K562 (cell line): ENCODE results near the gene C14orf180. TPM values are rescaled to one million over a fixed set of nuclear protein-coding genes. Genes with fewer than 3 reads are reported as not detected.

Experiments used
- ATAC-seq: fragments of 200-7000 bp; cut with Tn5 transposase; 3 replicates; pipeline ENCODE4 v1.9.1; 2020; ENCODE audit warnings: moderate library complexity
- BruUV-seq: library from RNA; stranded (reverse); fragments of 400-500 nt; replicated peaks from 2 replicates; lab custom pipeline; 2021; lab: Mats Ljungman, UMichigan
- CTCF ChIA-PET: fragments of 300-600 bp; formaldehyde crosslinking; extraction: SDS; loops from one replicate; lab custom pipeline; 2021; ENCODE audit warnings: low intra/inter-chr PET ratio; lab: Yijun Ruan, JAX
- POLR2A ChIA-PET: fragments of 300-600, 350-650 bp; sonication (Branson Sonifier 250); formaldehyde crosslinking; extraction: SDS; loops from one replicate; lab custom pipeline; 2021; ENCODE audit warnings: antibody characterized with exemption, inconsistent platforms; lab: Yijun Ruan, JAX
- DNase-seq, 4 experiments: peaks; one replicate each; pipeline versions ENCODE4 v3.0.0 to v3.0.0-alpha.2; 2011 to 2018; ENCODE audit warnings: low spot score in 3 of 4, mixed read lengths in 3 of 4; ENCODE audit errors: extremely low read depth in 1 of 4
- FAIRE-seq: peaks from 2 replicates; lab custom pipeline; 2011; peaks lifted over from hg19 to GRCh38; lab: Jason Lieb, UNC
- H2AFZ ChIP-seq: 2 replicates; pipeline ENCODE4 v1.6.0; 2011; ENCODE audit warnings: low read depth, low read length, control low read depth, inconsistent platforms
- H3K27ac ChIP-seq: fragments of 200-600 bp; 3 replicates; pipeline ENCODE4 v1.8.0; 2011; ENCODE audit warnings: low read depth, mild to moderate bottlenecking, control low read depth, inconsistent platforms, low read length, moderate library complexity, mixed read lengths; ENCODE audit errors: extremely low read depth
- H3K27me3 ChIP-seq, 2 experiments: fragments of 300-600 bp in 1 of 2; 2 replicates in 1 of 2; 3 replicates in 1 of 2; pipeline versions ENCODE4 v1.6.0 to v1.8.0; 2011; ENCODE audit warnings: inconsistent platforms in 2 of 2, low read length in 2 of 2, mild to moderate bottlenecking in 1 of 2, mixed read lengths in 1 of 2, moderate library complexity in 1 of 2; ENCODE audit not compliant: control insufficient read depth in 2 of 2, insufficient read depth in 2 of 2
- H3K36me3 ChIP-seq: fragments of 300-600 bp; 3 replicates; pipeline ENCODE4 v1.8.0; 2011; ENCODE audit warnings: mild to moderate bottlenecking, low read length, inconsistent platforms; ENCODE audit not compliant: control insufficient read depth, insufficient read depth
- H3K4me1 ChIP-seq, 2 experiments: fragments of 200-600 bp in 1 of 2; replicated peaks in 1 of 2; 2 replicates in 1 of 2; 3 replicates in 1 of 2; pipeline versions ENCODE4 v1.5.1 to v1.8.0; 2011; ENCODE audit warnings: inconsistent platforms in 2 of 2, low read length in 2 of 2, mild to moderate bottlenecking in 1 of 2, mixed read lengths in 1 of 2, moderate library complexity in 1 of 2; ENCODE audit not compliant: control insufficient read depth in 2 of 2, insufficient read depth in 2 of 2
- H3K4me2 ChIP-seq: 2 replicates; pipeline ENCODE4 v1.6.1; 2011; ENCODE audit warnings: low read length, control low read depth, inconsistent platforms, mixed read lengths; ENCODE audit not compliant: insufficient read depth
- H3K4me3 ChIP-seq: fragments of 200-600 bp; sonication (generic), shearing (Covaris generic); 2 replicates; pipeline ENCODE4 v1.5.1; 2016; ENCODE audit warnings: control low read depth, inconsistent platforms
- H3K79me2 ChIP-seq: fragments of 200-600 bp; 3 replicates; pipeline ENCODE4 v1.8.0; 2011; ENCODE audit warnings: low read length, inconsistent platforms; ENCODE audit not compliant: control insufficient read depth, insufficient read depth
- H3K9ac ChIP-seq, 2 experiments: 2 replicates each; pipeline versions ENCODE4 v1.6.0 to v1.6.1; 2011; ENCODE audit warnings: low read depth in 2 of 2, low read length in 2 of 2, control low read depth in 1 of 2, inconsistent platforms in 1 of 2, mild to moderate bottlenecking in 1 of 2, mixed read lengths in 1 of 2; ENCODE audit not compliant: insufficient read depth in 1 of 2
- H3K9me1 ChIP-seq: one replicate; pipeline ENCODE4 v1.6.0; 2011; ENCODE audit warnings: inconsistent platforms, mild to moderate bottlenecking, low read length, moderate library complexity; ENCODE audit not compliant: control insufficient read depth, insufficient read depth
- H3K9me3 ChIP-seq: replicated peaks from 2 replicates; pipeline ENCODE4 v1.5.1; 2011; ENCODE audit warnings: low read depth, low read length, inconsistent platforms; ENCODE audit not compliant: control insufficient read depth, insufficient read depth
- H4K20me1 ChIP-seq: replicated peaks from 2 replicates; pipeline ENCODE4 v1.6.1; 2011; ENCODE audit warnings: low read length, inconsistent platforms, mixed read lengths; ENCODE audit not compliant: control insufficient read depth, insufficient read depth
- CHCHD3 ChIP-seq: fragments of 250-450 bp; sonication (Bioruptor Pico); IDR thresholded peaks from 2 replicates; pipeline ENCODE4 v2.1.2; 2022; ENCODE audit warnings: mild to moderate bottlenecking
- ETS2 ChIP-seq: IDR thresholded peaks from 2 replicates; pipeline ENCODE4 v1.6.1; 2016; ENCODE audit warnings: borderline replicate concordance, missing genetic modification characterization, mild to moderate bottlenecking, moderate library complexity, missing compliant biosample characterization; ENCODE audit not compliant: poor library complexity, severe bottlenecking
- KAT8 ChIP-seq: fragments of 450-650 bp; IDR thresholded peaks from 2 replicates; pipeline ENCODE4 v1.6.1; 2016; ENCODE audit warnings: low read depth, mild to moderate bottlenecking
- MCM2 ChIP-seq: fragments of 450-650 bp; IDR thresholded peaks from 2 replicates; pipeline ENCODE4 v1.6.1; 2017; ENCODE audit warnings: low read depth, mild to moderate bottlenecking
- MLX ChIP-seq, 2 experiments: fragments of 450-650 bp in 1 of 2; sonication (generic) in 1 of 2; formaldehyde crosslinking; conservative IDR thresholded peaks; 2 replicates each; pipeline versions ENCODE4 v1.4.0 to v1.8.1; 2020 to 2022; ENCODE audit warnings: mild to moderate bottlenecking in 1 of 2, missing genetic modification reagents in 1 of 2
- SMAD3 ChIP-seq: fragments of 450-650 bp; formaldehyde crosslinking; conservative IDR thresholded peaks from 2 replicates; pipeline ENCODE4 v1.4.0; 2020; ENCODE audit warnings: mild to moderate bottlenecking
- ZFP1 ChIP-seq: fragments of 450-650 bp; formaldehyde crosslinking; IDR thresholded peaks from 2 replicates; pipeline ENCODE4 v1.4.0; 2020; ENCODE audit warnings: mild to moderate bottlenecking, mixed read lengths
- ZFP30 ChIP-seq: fragments of 250-450 bp; sonication (Bioruptor Pico); IDR thresholded peaks from 2 replicates; pipeline ENCODE4 v1.8.0; 2022; ENCODE audit warnings: moderate library complexity, mild to moderate bottlenecking, inconsistent platforms, borderline replicate concordance
- ZHX1 ChIP-seq: fragments of 150-350 bp; conservative IDR thresholded peaks from 2 replicates; pipeline ENCODE4 v1.6.1; 2014; ENCODE audit warnings: low read length
- ZNF609 ChIP-seq: sonication (generic); formaldehyde crosslinking; IDR thresholded peaks from 2 replicates; pipeline ENCODE4 v1.8.1; 2023; ENCODE audit warnings: missing genetic modification reagents, mild to moderate bottlenecking, borderline replicate concordance
- WGBS: fragments of 100-300 bp; shearing (Covaris generic); methylation state at CpG from one replicate; pipeline ENCODE4 v1.1.6; 2016; ENCODE audit warnings: low coverage, mixed read lengths; ENCODE audit not compliant: insufficient coverage; ENCODE audit errors: missing lambda C conversion rate; 5-methylcytosine and 5-hydroxymethylcytosine counted together
- in situ Hi-C: fragments of 300-500 bp; cut with MboI; formaldehyde crosslinking; loops from 4 replicates; pipeline ENCODE4 v1.15.0; 2018; ENCODE audit warnings: inconsistent platforms, mixed read lengths
- intact Hi-C: fragments of 100-400 bp; cut with micrococcal nuclease; formaldehyde crosslinking; loops from 2 replicates; pipeline ENCODE4 v1.14.2; 2022
- polyA plus RNA-seq, 8 experiments: library from polyadenylated mRNA; depleted of rRNA in 4 of 8; stranded (reverse) in 5 of 8; unstranded in 3 of 8; fragments of >200 nt; fragmentation: Nextera tagmentation in 2 of 8; fragmentation: Illumina TruSeq in 1 of 8; extraction: Ambion mirVana in 2 of 8; extraction: Trizol in 1 of 8; gene quantifications; 2 replicates each; pipeline versions ENCODE4 v1.2.1 to v1.2.3, GENCODE V29; 2011 to 2014; ENCODE audit warnings: inconsistent platforms in 1 of 8, missing spikeins in 1 of 8
- total RNA-seq, 7 experiments: library from RNA; depleted of rRNA in 6 of 7; stranded (reverse); fragments of >200 nt in 6 of 7; fragmentation: Illumina TruSeq in 2 of 7; extraction: Trizol in 2 of 7; gene quantifications; 2 replicates each; pipeline versions ENCODE4 v1.2.1 to v1.2.3, GENCODE V29; 2011 to 2021; ENCODE audit warnings: low replicate concordance in 1 of 7
- TF ChIP-seq, protein P1 (sequence below): sonication (generic); formaldehyde crosslinking; IDR thresholded peaks from 2 replicates; pipeline ENCODE4 v1.9.0; 2022; ENCODE audit warnings: mild to moderate bottlenecking, missing genetic modification reagents

The C14orf180 gene
- total and polyA plus RNA-seq, 9 of the 15 experiments (the other 6 are each of a cell fraction or from before 2014, with no cell fraction given) = not detected

- no peak for TF ChIP-seq MLX (CRISPR knock-in tag; conservative IDR thresholded peaks at IDR 0.05)
- no peak for TF ChIP-seq ZHX1
- TF ChIP-seq SMAD3 (CRISPR knock-in tag) = no peak
- TF ChIP-seq, all 486 proteins: peak for 0
Observed at GRCh38 chr14:104609666-104610065, 30.1 kb downstream of the C14orf180 start (continued).

- Histone ChIP-seq H3K4me1 (no peaks in the 10 kb centered on the region), H3K36me3 (no peaks in the 10 kb centered on the region), H3K4me3 (no peak overlapping the region), H3K27me3 (peaks cover 0 to 7% of the 10 kb centered on the region in 2 experiments; a peak in 1 of 5 replicates), H4K20me1 (no peaks in the 10 kb centered on the region), H3K9me1 (no peaks in the 10 kb centered on the region), H3K79me2 (no peaks in the 10 kb centered on the region), H2AFZ (no peak overlapping the region), H3K4me2 (no peak overlapping the region), H3K27ac (no peak overlapping the region), H3K9me3 (no peaks in the 10 kb centered on the region), H3K9ac (no peak overlapping the region; a peak in 1 of 4 replicates)
- DNase-seq (no peak), FAIRE-seq (no peak), ATAC-seq (no peak)
- CTCF ChIA-PET = no interaction called here
- in situ Hi-C loops = no loop called here
- no TSS peak for BruUV-seq
- intact Hi-C loops = no loop called here
- 5% methylated on average over 3 of the region's 4 CpGs for WGBS
- POLR2A ChIA-PET = no interaction called here
- no peak for TF ChIP-seq ZFP1 (CRISPR knock-in tag)
- no peak for TF ChIP-seq ZNF609
- TF ChIP-seq, protein P1, sequence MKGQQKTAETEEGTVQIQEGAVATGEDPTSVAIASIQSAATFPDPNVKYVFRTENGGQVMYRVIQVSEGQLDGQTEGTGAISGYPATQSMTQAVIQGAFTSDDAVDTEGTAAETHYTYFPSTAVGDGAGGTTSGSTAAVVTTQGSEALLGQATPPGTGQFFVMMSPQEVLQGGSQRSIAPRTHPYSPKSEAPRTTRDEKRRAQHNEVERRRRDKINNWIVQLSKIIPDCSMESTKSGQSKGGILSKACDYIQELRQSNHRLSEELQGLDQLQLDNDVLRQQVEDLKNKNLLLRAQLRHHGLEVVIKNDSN (CRISPR knock-in tag) = no peak
- TF ChIP-seq ETS2 (tag) = no peak
- TF ChIP-seq ZFP30 (CRISPR knock-in tag) = no peak
- no peak for TF ChIP-seq CHCHD3 (CRISPR knock-in tag)
- no peak for TF ChIP-seq MCM2
- TF ChIP-seq KAT8 = no peak
Observed at GRCh38 chr14:104610749-104611310, 31.3 kb downstream of the C14orf180 start.
